HCT116 (cell line): Measurements from ENCODE around the gene DDX20. TPM values are rescaled to one million over a fixed set of nuclear protein-coding genes. Genes with fewer than 3 reads are reported as not detected.

Experiments used
- ATAC-seq: fragments of 200-7000 bp; cut with Tn5 transposase; 2 replicates; pipeline ENCODE4 v1.9.1; 2020; ENCODE audit warnings: mild to moderate bottlenecking, moderate library complexity
- BruUV-seq: library from RNA; stranded (reverse); fragments of 400-500 nt; replicated peaks from 2 replicates; lab custom pipeline; 2021; lab: Mats Ljungman, UMichigan
- CTCF ChIA-PET: fragments of 300-600 bp; sonication (Branson Sonifier 250); formaldehyde crosslinking; loops from one replicate; lab custom pipeline; 2021; ENCODE audit warnings: antibody characterized with exemption; lab: Charles Lee
- POLR2A ChIA-PET: fragments of 300-600, 350-600 bp; sonication (Branson Sonifier 250); formaldehyde crosslinking; loops from one replicate; lab custom pipeline; 2021; ENCODE audit warnings: antibody characterized with exemption; lab: Charles Lee
- RAD21 ChIA-PET, 2 experiments: fragments of 300-600 bp; sonication (Branson Sonifier 250); formaldehyde crosslinking; loops; one replicate each; lab custom pipeline; 2023; ENCODE audit warnings: low total read pairs in 2 of 2; ENCODE audit not compliant: uncharacterized antibody in 2 of 2, unreplicated experiment in 2 of 2, low non-redundant PET in 1 of 2; lab: Charles Lee
- DNase-seq: peaks from one replicate; pipeline ENCODE4 v3.0.0-alpha.2; 2010; ENCODE audit warnings: low read depth, low spot score
- H2AFZ ChIP-seq: fragments of 200-600 bp; shearing (Covaris generic), sonication (generic); 2 replicates; pipeline ENCODE4 v1.6.1; 2017; ENCODE audit warnings: low read depth, mixed run types, mixed read lengths, antibody characterized with exemption, low read length; ENCODE audit not compliant: poor library complexity, severe bottlenecking
- H3K27ac ChIP-seq: 2 replicates; pipeline ENCODE4 v1.5.1; 2012; ENCODE audit warnings: low read depth, low read length
- H3K27me3 ChIP-seq: fragments of 200-600 bp; sonication (generic); 2 replicates; pipeline ENCODE4 v1.6.1; 2016; ENCODE audit warnings: mixed run types, low read length, mixed read lengths; ENCODE audit not compliant: insufficient read depth
- H3K36me3 ChIP-seq, 2 experiments: fragments of 200-500 bp in 1 of 2; fragments of 200-600 bp in 1 of 2; sonication (Bioruptor generic) in 1 of 2; sonication (generic) in 1 of 2; 2 replicates each; pipeline versions ENCODE4 v1.5.1 to v1.6.1; 2014 to 2016; ENCODE audit warnings: low read length in 2 of 2, inconsistent platforms in 1 of 2, mixed read lengths in 1 of 2, mixed run types in 1 of 2; ENCODE audit not compliant: insufficient read depth in 2 of 2, control insufficient read depth in 1 of 2
- H3K4me1 ChIP-seq, 2 experiments: fragments of 200-600 bp in 1 of 2; sonication (generic) in 1 of 2; 2 replicates each; pipeline versions ENCODE4 v1.5.1 to v1.6.1; 2012 to 2017; ENCODE audit warnings: low read length in 2 of 2, inconsistent platforms in 1 of 2, mild to moderate bottlenecking in 1 of 2, mixed read lengths in 1 of 2, mixed run types in 1 of 2, moderate library complexity in 1 of 2; ENCODE audit not compliant: insufficient read depth in 2 of 2, control insufficient read depth in 1 of 2
- H3K4me2 ChIP-seq: fragments of 200-600 bp; sonication (generic); 2 replicates; pipeline ENCODE4 v1.6.1; 2017; ENCODE audit warnings: mixed run types, low read length, mixed read lengths
- H3K4me3 ChIP-seq, 2 experiments: fragments of 200-600 bp in 1 of 2; sonication (generic) in 1 of 2; replicated peaks in 1 of 2; 2 replicates each; pipeline ENCODE4 v1.5.1; 2011 to 2016; ENCODE audit warnings: low read length in 2 of 2, control low read depth in 1 of 2, low read depth in 1 of 2, mild to moderate bottlenecking in 1 of 2, mixed read lengths in 1 of 2, mixed run types in 1 of 2
- H3K79me2 ChIP-seq: fragments of 200-600 bp; sonication (generic); 2 replicates; pipeline ENCODE4 v1.6.1; 2017; ENCODE audit warnings: mild to moderate bottlenecking, mixed run types, low read length, moderate library complexity, mixed read lengths; ENCODE audit not compliant: insufficient read depth
- H3K9ac ChIP-seq: fragments of 200-600 bp; sonication (generic); 2 replicates; pipeline ENCODE4 v1.6.1; 2016; ENCODE audit warnings: low read length, mixed read lengths
- H3K9me2 ChIP-seq: fragments of 200-600 bp; sonication (generic), shearing (Covaris generic); 2 replicates; pipeline ENCODE4 v1.6.1; 2017; ENCODE audit warnings: mixed run types, mild to moderate bottlenecking, moderate library complexity; ENCODE audit not compliant: insufficient read depth
- H3K9me3 ChIP-seq, 2 experiments: fragments of 200-500 bp in 1 of 2; fragments of 200-600 bp in 1 of 2; sonication (Bioruptor generic) in 1 of 2; sonication (generic) in 1 of 2; 2 replicates each; pipeline ENCODE4 v1.6.1; 2014 to 2017; ENCODE audit warnings: low read length in 2 of 2, mixed read lengths in 2 of 2, inconsistent platforms in 1 of 2, low read depth in 1 of 2, mild to moderate bottlenecking in 1 of 2, mixed run types in 1 of 2, moderate library complexity in 1 of 2; ENCODE audit not compliant: control insufficient read depth in 1 of 2, insufficient read depth in 1 of 2
- H4K20me1 ChIP-seq: fragments of 200-600 bp; sonication (generic), shearing (Covaris generic); 2 replicates; pipeline ENCODE4 v1.6.1; 2017; ENCODE audit warnings: mixed run types, mild to moderate bottlenecking, moderate library complexity; ENCODE audit not compliant: insufficient read depth
- EGR1 ChIP-seq: IDR thresholded peaks from 2 replicates; pipeline ENCODE4 v1.6.1; 2012; ENCODE audit warnings: low read depth
- ELF1 ChIP-seq: IDR thresholded peaks from 2 replicates; pipeline ENCODE4 v1.6.1; 2012; ENCODE audit warnings: low read depth, borderline replicate concordance
- EZH2phosphoT487 ChIP-seq: fragments of 200-600 bp; IDR thresholded peaks from 2 replicates; pipeline ENCODE4 v1.6.1; 2018; ENCODE audit warnings: antibody characterized with exemption, borderline replicate concordance
- FOSL1 ChIP-seq: IDR thresholded peaks from 2 replicates; pipeline ENCODE4 v1.6.1; 2012; ENCODE audit warnings: low read depth
- POLR2A ChIP-seq: IDR thresholded peaks from 2 replicates; pipeline ENCODE4 v1.7.0; 2011; ENCODE audit warnings: borderline replicate concordance; ENCODE audit not compliant: insufficient read depth, insufficient read length; ENCODE audit errors: extremely low read depth
- SIN3A ChIP-seq: IDR thresholded peaks from 2 replicates; pipeline ENCODE4 v1.6.1; 2012; ENCODE audit warnings: low read depth
- SP1 ChIP-seq: IDR thresholded peaks from 2 replicates; pipeline ENCODE4 v1.6.1; 2012; ENCODE audit warnings: low read depth
- ZFX ChIP-seq: fragments of 450-650 bp; IDR thresholded peaks from 2 replicates; pipeline ENCODE4 v1.6.1; 2017
- intact Hi-C: fragments of 100-400 bp; cut with micrococcal nuclease; formaldehyde crosslinking; loops from 2 replicates; pipeline ENCODE4 v1.10.0; 2022
- total RNA-seq: library from RNA; stranded (reverse); gene quantifications from one replicate; pipeline ENCODE4 v1.2.1, GENCODE V29; 2021; ENCODE audit not compliant: unreplicated experiment
- TF ChIP-seq, protein P1 (sequence below), 3 experiments: fragments of 200-600 bp in 1 of 3; sonication (generic) in 1 of 3; IDR thresholded peaks in 2 of 3; conservative IDR thresholded peaks in 1 of 3; 2 replicates each; pipeline ENCODE4 v1.5.1; 2012 to 2017; ENCODE audit warnings: low read depth in 2 of 3, low read length in 2 of 3, antibody characterized with exemption in 1 of 3, borderline replicate concordance in 1 of 3, control low read depth in 1 of 3, mild to moderate bottlenecking in 1 of 3, mixed read lengths in 1 of 3, mixed run types in 1 of 3, moderate library complexity in 1 of 3; ENCODE audit not compliant: insufficient read depth in 1 of 3
- TF ChIP-seq, protein P2 (sequence below): IDR thresholded peaks from 2 replicates; pipeline ENCODE4 v1.6.1; 2012
- TF ChIP-seq, protein P3 (sequence below): IDR thresholded peaks from 2 replicates; pipeline ENCODE4 v1.6.1; 2011; ENCODE audit warnings: mild to moderate bottlenecking, low read length, moderate library complexity; ENCODE audit not compliant: insufficient replicate concordance; ENCODE audit errors: extremely low read depth
- TF ChIP-seq, protein P4 (sequence below): IDR thresholded peaks from 2 replicates; pipeline ENCODE4 v1.6.1; 2012; ENCODE audit warnings: low read depth

Gene DDX20
- total RNA-seq, 1 experiment from 2014 or later = 14.9 TPM

DNA sequence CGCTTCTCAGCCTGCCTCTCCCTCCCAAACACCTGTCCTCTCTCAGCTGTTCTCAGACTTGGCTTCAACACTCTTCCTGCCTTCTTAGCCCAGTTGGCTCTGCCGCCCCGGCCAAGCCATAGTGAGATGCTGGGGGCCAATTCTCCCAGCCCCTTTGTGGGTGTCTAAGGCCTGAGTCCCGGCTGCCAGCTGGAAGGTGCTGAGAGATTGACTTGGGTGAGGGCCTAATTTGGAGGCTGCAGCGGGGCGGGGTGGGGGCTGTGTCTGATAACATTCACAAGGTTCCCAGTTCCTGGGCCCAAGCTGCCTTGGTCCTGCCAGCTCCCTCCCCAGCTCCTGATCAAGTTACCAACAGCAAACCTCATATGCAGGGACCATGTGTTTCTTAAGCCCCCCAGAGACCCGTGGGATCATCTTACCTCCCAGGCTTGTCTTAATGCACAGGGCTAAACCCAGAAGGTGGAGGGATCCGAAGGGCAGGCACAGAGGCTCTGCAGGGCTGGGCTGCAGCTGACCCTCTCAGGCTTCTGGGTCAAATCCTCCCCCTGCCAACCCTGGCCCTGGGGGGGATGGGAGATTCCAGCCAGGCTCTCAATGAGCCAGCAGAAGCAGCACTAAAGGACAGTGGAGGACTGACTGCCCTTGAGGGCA lies 26.3 kb upstream of the DDX20 start (continued):
- TF ChIP-seq, protein P1, sequence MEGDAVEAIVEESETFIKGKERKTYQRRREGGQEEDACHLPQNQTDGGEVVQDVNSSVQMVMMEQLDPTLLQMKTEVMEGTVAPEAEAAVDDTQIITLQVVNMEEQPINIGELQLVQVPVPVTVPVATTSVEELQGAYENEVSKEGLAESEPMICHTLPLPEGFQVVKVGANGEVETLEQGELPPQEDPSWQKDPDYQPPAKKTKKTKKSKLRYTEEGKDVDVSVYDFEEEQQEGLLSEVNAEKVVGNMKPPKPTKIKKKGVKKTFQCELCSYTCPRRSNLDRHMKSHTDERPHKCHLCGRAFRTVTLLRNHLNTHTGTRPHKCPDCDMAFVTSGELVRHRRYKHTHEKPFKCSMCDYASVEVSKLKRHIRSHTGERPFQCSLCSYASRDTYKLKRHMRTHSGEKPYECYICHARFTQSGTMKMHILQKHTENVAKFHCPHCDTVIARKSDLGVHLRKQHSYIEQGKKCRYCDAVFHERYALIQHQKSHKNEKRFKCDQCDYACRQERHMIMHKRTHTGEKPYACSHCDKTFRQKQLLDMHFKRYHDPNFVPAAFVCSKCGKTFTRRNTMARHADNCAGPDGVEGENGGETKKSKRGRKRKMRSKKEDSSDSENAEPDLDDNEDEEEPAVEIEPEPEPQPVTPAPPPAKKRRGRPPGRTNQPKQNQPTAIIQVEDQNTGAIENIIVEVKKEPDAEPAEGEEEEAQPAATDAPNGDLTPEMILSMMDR (IDR thresholded peaks at IDR 0.05 in 2 of 3, conservative IDR thresholded peaks at IDR 0.05 in 1 of 3; ENCODE audit: borderline replicate concordance in 1 of 3, insufficient read depth in 1 of 3, low read depth in 2 of 3, low read length in 2 of 3) = no peak
- TF ChIP-seq, all 23 proteins: peak for 0

DNA sequence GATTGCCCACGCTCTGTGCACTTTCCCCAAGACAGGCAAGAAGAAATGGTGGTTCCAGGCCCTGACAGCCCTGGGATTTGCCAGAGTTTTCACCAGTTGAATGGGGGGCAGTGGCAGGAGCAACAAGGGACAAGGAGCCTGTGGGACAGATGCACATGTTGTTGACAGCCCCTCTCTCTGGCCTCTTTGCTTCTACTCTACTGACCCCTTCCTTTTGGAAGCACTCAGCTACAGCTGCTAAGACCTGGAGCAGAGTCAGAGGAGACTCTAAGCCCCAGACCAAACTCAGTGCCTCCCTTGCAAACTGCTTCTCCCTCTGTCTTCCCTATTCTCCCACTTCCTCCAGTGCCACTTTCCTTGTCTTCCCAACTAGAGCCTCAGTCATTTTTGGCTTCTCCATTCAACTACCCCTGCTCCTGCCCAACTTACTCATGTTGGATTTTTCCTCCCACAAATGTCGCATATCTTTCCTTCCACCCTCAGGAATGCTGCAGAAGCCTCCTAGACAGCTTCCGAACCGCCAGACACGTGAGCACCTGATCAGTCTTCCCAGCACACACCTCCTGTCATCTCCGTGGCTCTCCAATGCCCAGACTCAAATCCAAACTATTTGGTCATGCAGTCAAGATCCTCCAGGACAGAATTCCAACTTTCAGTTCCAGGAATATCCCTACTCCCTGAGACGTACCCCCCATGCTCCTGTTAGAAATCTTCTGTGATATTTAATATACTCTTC lies 25.6 kb upstream of the DDX20 start:
- no peak for DNase-seq
- intact Hi-C loops = no loop called here
- Histone ChIP-seq H3K4me3 (no peak overlapping the region), H3K79me2 (no peaks in the 10 kb centered on the region), H3K9ac (no peak overlapping the region), H3K9me3 (no peaks in the 10 kb centered on the region), H4K20me1 (no peaks in the 10 kb centered on the region), H3K9me2 (no peaks in the 10 kb centered on the region), H3K27me3 (no peaks in the 10 kb centered on the region), H3K4me1 (no peaks in the 10 kb centered on the region), H3K36me3 (no peaks in the 10 kb centered on the region), H3K27ac (no peak overlapping the region), H3K4me2 (no peak overlapping the region), H2AFZ (no peak overlapping the region)
- ChIA-PET CTCF (no interaction called here), RAD21 (no interaction called here), POLR2A (no interaction called here)
- no peak for ATAC-seq
- BruUV-seq = no TSS peak
- TF ChIP-seq ZFX (no peak), SP1 (no peak), EZH2phosphoT487 (no peak), FOSL1 (no peak), POLR2A (no peak), ELF1 (no peak), EGR1 (no peak), SIN3A (no peak)
- TF ChIP-seq, protein P2, sequence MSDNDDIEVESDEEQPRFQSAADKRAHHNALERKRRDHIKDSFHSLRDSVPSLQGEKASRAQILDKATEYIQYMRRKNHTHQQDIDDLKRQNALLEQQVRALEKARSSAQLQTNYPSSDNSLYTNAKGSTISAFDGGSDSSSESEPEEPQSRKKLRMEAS = no peak
- TF ChIP-seq, protein P1 (IDR thresholded peaks at IDR 0.05 in 2 of 3, conservative IDR thresholded peaks at IDR 0.05 in 1 of 3; ENCODE audit: borderline replicate concordance in 1 of 3, insufficient read depth in 1 of 3, low read depth in 2 of 3, low read length in 2 of 3) = no peak
- TF ChIP-seq, protein P3, sequence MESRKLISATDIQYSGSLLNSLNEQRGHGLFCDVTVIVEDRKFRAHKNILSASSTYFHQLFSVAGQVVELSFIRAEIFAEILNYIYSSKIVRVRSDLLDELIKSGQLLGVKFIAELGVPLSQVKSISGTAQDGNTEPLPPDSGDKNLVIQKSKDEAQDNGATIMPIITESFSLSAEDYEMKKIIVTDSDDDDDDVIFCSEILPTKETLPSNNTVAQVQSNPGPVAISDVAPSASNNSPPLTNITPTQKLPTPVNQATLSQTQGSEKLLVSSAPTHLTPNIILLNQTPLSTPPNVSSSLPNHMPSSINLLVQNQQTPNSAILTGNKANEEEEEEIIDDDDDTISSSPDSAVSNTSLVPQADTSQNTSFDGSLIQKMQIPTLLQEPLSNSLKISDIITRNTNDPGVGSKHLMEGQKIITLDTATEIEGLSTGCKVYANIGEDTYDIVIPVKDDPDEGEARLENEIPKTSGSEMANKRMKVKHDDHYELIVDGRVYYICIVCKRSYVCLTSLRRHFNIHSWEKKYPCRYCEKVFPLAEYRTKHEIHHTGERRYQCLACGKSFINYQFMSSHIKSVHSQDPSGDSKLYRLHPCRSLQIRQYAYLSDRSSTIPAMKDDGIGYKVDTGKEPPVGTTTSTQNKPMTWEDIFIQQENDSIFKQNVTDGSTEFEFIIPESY = no peak
- TF ChIP-seq, protein P4, sequence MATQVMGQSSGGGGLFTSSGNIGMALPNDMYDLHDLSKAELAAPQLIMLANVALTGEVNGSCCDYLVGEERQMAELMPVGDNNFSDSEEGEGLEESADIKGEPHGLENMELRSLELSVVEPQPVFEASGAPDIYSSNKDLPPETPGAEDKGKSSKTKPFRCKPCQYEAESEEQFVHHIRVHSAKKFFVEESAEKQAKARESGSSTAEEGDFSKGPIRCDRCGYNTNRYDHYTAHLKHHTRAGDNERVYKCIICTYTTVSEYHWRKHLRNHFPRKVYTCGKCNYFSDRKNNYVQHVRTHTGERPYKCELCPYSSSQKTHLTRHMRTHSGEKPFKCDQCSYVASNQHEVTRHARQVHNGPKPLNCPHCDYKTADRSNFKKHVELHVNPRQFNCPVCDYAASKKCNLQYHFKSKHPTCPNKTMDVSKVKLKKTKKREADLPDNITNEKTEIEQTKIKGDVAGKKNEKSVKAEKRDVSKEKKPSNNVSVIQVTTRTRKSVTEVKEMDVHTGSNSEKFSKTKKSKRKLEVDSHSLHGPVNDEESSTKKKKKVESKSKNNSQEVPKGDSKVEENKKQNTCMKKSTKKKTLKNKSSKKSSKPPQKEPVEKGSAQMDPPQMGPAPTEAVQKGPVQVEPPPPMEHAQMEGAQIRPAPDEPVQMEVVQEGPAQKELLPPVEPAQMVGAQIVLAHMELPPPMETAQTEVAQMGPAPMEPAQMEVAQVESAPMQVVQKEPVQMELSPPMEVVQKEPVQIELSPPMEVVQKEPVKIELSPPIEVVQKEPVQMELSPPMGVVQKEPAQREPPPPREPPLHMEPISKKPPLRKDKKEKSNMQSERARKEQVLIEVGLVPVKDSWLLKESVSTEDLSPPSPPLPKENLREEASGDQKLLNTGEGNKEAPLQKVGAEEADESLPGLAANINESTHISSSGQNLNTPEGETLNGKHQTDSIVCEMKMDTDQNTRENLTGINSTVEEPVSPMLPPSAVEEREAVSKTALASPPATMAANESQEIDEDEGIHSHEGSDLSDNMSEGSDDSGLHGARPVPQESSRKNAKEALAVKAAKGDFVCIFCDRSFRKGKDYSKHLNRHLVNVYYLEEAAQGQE = no peak
